Activated CD4-positive, alpha-beta T cell treated with anti-CD3 and anti-CD28 coated beads, Interleukin-2, amount 50 U/mL, for 1 hour (primary cell): ENCODE data around the gene CRADD.
"Not testable (repeated sequence)": the region's sequence is repeated elsewhere in the genome, so short reads cannot be mapped to it uniquely, and the experiment has no call there.

ENCODE experiments used
- DNase-seq: peaks from one replicate; pipeline ENCODE4 v3.0.0-alpha.2; 2020

Gene CRADD

DNA sequence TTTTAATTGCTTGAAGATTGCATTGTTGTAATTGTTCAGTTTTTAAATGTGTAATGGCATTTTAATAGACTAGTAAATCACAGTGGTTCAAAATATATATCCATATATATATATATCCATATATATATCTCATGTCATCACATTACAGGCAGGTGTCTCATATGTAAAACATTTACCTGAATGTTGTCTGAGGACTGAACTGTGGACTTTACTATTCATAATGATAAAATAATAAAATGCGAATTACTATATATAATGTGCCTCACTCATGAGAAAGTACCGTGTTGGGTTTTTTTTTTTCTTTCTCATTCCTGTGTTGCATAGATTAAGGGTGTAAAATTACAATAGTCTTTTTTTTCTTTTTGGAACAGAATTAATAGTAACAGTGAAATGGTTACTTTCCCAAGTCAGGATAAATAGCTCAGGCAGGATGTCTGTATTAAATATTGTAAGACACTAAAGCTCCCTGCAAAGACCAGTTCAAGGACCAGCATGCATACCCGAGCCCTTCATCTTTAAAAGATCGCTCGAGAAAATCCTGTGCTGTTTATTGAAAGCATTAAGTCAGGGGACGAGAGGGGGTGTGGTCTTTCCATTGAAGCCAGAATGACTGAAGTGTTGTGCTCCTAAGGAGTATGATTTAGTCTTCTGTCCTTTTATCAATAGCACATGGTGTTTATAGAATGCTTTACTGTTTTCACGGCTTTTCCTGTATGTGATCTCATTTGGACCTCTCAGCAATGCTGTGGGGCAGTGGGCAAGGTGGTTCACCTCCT is 173.5 kb downstream of the CRADD start:
- DNase-seq = no peak

DNA sequence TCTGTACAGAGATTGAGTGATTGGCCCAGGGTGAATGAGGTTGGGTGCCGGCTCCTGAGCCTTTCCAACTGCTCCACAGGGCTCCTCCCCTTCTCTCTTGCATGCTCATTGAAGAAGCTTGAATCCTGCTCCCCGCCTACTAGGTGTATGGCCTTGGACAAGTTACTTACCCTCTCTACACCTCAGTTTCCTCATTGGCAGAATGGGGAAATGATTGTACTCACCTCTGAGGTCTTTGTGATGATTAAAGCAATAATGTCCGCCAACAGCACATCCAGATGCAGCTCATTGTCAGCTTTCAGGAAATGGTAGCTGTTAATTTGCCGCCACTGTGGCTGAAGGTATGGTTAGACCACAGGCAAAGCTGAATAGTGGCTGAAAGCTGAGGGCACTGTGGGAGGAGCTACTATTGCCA is 174.1 kb downstream of the CRADD start:
- DNase-seq = no peak

DNA sequence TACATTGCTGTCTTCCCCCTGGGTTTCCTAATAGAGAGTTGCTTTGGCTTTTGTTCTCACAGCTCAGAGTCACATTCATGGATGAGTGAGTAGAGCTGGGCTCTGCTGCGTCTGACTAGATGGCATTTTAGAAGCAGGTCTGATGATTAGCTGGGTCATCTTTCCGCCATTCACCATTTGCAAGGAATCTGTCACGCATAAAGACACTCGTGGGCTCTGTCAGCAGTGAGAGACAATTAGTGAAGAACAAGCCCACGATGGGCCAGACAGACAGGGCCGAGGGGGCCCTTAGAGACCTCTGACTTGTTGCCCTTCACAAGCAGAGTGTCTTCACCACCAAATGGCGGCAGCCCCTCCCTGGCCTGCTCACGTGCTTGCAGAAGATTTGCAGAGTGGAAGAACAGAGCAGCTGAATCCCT is 175.0 kb downstream of the CRADD start:
- DNase-seq = no peak

DNA sequence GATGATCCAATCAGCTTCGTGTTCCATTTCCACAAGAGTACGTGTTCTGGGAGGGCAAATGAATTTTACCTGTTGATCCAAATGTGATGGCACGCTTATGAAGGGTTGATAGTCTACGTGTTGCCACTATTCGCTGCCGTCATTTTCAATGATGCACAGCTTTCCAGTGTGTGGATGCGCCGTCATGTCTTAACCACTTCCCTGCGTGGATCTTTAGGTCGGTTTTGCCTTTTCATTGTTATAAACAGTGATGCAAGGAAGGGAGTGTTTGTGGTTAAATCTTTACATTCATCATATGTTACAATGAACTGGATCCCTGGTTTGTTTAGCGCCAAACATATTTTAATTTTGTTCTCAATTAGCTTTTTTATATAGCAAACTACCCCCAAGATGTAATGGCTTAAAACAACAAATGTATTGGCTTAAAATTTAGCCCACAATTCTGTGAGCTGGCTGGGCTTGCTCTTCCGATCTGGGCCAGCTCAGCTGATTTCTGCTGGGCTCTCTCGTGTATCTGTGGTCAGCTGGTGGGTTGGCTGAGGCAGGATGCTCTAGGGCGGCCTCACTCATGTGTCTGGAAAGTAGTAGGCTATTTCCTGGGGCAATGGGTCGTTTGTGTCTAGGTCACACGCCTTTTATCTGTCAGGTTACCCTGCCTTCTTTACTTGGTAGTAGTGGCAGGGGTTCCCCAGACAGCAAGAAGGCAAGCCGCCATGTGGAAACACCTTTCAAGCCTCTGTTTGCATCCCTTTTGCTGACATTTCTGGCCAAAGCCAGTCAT is 176.7 kb downstream of the CRADD start:
- DNase-seq = no peak

DNA sequence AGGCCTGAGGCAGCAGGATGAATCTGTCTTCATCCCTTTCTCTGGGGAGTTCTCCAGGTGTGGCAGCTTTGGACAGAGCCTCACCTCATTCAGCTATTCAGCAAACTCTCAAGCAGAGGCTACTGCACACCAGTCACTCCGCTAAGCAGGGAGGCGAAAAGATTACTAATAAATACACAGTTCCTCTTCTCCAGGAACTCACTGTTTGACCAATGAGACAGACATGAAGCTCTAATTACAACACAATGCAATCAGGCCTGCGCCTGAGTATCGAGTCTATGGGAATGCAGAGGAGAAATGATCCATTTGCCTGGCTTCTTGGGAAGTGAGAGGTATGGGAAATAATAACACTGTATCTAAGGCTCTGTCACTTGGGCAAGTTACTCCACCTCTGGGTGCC is 178.1 kb downstream of the CRADD start:
- DNase-seq = no peak

DNA sequence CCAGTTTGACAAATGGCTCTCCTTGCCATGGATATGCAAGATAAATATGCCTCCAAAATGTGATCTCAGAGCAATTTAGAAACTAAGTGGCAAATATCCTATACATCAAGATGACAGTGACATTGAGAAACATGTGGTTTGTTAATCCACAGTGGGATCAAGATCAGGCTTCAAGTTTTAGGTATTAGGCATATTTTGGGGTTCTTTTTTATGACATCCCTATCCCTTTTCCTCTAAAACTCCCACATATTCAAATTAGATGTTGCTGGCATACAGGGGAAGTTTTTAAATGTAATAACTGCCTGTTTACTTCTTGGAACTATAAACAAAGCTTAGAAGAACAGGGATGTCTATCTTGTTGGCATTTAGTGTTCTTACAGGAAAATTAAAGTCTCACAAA is 179.4 kb downstream of the CRADD start:
- no peak for DNase-seq

DNA sequence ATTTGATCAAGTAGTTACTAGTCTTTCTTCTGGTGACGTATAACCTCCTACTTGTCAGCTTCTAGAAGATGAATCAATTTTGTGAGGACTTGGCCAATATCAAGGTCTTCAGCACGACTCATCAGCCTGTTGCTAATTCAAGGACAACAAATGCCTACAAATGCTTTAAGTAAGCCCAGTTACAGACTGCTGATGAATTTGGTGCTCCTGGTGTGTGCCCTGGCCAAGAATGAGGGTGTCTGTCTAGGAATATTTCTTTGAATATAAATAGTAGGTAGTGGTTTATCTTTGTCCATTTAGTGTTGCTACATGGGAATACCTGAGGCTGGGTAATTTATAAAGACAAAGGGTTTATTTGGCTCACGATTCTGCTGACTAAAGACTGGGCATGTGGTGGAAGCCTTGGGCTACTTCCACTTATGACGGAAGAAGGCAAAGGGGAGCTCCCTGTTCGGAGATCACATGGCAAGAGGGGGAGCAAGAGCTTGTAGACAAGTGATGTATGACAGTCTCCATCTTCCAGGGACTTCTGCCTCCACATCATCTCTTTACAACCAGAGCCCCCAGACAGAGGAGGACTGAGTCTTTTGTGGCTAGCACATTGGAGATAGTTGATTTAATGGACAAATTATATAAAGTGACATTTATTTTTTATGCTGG is 180.2 kb downstream of the CRADD start:
- no peak for DNase-seq

DNA sequence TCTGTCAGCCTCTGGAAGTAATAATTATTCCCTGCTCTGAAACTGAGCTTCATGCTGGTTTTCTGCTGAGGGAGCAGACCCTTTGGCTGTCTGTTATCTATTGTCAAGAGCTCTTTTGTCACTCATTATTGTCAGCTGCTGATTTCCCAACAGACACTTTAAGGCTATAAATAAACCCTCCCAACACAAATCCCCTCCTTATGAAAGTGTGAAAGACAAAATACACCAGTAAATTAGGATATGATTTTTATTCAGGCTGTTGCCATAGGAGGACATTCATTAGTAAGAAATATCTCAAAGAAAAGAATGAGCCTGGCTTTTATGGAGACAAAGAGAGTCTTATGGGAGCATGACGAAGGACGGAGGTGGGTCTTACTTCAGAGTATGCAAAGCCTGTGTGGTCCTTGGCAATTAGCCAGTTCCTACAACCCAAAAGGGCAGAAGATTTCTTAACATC is 180.8 kb downstream of the CRADD start:
- DNase-seq = no peak

DNA sequence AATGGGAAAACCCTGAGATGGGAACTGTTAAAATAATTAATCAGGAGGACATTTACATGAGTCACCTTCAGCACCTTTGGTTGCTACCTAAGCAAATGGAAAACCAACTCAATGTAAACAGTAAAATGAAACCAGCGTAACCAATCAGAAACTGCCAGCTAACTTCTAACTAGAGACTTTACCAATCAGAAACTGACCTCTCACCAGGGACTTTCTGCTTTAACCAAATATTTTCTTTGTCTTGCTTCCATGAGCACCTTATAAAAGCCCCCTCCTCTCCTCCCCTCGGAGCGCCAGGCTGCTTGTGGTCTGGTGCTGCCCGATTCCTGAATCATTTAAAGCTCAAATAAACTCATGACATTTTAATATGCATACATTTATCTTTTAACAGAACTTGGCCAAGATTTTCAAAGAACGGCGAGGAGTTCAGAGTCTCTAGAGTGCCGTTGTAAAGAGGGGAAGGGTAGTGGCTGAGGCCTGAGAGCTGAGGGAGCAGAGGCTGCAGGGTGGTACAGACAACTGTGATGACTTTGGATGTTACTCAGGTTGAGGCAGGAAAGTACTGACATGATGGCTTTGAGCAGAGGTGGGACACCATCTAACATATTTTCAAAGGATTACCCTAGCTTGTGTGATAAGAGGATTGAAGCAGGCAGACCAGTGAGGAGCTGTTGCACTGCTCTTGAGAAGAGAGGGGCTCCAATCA is 183.6 kb downstream of the CRADD start:
- no peak for DNase-seq

DNA sequence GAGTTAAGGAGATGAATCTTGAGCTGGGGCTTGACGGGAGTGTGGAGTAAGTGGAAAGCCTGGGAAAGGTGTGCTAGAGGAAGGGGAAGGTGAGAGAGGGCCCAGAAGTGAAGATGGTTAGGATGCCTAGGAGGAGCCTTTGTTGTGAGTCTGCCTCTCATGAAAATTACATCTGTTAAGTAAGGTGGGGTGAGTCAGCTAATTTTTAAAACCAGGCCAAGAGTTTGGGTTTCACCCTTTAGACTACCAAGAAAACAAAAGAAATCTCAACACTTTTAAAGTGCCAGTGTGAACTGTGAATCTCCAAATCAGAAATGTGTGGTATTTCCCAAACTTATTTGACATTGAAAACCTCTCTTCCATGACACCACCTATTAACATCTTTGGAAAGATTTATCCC is 185.2 kb downstream of the CRADD start:
- no peak for DNase-seq

DNA sequence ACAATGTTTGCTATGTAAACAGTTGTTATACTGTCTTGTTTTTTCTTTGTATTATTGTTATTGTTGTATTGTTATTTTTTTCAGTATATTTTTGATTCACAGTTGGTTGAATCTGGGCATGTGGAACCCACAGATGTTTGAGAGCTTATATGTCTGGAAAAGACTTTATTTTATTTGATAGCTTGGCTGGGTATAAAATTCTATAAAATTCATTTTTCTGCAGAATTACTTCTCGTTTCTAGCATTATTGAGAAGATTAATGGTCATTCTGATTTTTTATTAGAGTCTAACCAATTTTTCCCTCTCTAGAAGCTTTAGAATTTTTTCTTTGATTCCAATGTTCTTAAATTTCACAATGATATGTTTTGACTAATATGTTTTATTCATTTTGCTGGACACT is 188.6 kb downstream of the CRADD start:
- DNase-seq = no peak

DNA sequence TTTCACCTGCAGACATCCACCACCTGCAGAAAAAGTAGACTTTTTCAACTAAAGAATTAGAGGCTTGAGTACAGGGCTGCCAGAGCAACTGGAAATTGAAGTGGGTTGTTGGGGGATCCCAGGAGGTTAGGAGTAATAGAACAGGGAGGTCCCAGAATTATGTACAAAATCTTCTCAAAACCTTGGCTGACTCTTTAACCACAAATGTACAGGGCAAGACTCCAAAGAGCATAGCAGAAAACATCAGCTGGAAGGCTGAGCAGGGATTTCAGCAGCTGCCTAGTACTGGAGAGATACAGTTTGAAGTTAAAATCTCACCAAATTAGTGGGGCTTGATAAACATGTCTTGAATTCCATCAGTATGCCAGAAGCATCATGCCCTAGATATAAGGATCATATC is 191.6 kb downstream of the CRADD start:
- no peak for DNase-seq

DNA sequence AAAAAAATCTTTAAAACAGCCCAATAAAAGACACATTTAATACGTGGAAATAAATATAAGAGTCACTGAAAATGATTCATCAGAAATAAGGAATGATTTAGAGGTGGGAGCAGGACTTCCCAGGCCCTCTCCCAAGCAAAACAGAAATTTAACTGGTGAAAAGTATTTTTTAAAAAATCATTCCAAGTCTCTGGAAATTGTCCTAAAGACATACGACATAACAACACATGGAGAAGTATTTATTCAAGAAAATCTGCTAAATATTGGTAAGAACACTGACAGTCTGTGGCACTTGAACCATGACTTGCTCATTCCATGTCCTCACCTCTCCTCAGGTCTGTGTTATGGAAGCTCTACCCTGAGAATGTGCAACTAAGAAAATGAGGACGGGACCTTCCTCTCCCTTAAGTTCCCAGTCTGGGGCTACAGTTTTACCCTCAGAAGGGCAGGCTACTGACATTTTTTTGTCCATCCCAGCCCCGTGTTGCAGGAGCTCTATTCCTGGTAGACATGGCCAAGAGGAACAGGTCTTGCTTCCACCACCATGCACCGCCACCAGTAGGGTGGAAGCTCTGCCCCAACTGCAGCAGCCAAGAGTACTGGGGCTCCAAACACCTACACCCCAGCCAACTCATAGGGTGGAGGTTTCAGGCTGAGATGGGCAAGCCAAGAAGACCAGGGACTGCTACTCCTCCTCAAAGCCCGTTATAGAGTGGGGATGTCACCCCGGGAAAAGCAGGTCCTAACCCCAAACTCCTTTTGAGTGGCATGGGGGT is 193.0 kb downstream of the CRADD start:
- DNase-seq = no peak

DNA sequence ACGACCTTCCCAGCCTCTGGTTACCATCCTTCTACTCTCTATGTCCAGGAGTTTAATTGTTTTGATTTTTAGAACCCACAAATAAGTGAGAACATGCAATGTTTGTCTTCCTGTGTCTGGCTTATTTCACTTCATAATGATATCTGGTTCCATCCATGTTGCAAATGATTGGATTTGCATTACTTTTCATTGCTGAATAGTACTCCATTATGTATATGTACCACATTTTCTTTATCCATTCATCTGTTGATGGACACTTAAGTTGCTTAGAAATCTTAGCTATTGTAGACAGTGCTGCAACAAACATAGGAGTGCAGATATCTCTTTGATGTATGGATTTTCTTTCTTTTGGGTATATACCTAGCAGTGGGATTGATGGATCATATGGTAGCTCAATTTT is 194.4 kb downstream of the CRADD start:
- DNase-seq = not testable (repeated sequence)

DNA sequence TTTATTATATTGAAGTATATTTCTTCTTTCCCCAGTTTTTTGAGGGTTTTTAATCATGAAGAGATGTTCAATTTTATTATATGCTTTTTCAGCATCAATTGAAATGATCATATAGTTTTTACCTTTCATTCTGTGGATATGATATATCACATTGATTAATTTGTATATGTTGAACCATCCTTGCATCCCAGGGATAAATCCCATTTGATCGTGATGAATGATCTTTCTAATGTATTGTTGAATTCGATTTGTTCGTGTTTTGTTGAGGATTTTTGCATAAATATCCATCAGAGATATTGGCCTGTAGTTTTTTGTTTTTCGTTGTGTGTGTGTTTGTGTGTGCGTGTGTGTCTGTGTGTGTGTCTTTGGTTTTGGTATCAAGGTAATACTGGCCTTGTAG is 196.4 kb downstream of the CRADD start:
- no peak for DNase-seq

DNA sequence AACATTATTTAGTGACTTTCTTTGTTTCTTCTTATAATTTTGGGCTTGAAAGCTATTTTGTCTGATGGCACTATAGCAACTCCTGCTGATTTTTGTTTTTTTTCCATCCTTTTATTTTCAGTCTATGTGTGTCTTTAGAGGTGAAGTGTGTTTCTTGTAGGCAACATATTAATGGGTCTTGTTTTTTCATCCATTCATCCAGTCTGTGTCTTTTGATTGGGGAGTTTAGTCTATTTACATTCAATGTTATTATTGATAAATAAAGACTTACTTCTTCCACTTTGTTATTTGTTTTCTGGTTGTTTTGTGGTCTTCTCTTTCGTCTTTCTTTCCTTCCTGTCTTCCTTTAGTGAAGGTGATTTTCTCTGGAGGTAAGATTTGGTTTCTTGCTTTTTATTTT is 198.0 kb downstream of the CRADD start:
- DNase-seq = no peak

DNA sequence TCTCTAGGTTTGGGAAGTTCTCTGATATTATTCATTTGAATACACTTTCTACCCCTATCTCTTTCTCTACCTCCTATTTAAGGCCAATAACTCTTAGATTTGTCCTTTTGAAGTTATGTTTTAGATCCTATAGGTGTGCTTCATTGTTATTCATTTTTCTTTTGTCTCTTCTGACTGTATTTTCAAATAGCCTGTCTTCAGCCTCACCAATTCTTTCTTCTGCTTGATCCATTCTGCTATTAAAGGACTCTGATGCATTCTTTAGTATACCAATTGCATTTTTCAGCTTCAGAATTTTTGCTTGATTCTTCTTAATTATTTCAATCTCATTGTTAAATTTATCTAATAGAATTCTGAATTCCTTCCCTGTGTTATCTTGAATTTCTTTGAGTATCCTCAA is 199.2 kb downstream of the CRADD start:
- no peak for DNase-seq

DNA sequence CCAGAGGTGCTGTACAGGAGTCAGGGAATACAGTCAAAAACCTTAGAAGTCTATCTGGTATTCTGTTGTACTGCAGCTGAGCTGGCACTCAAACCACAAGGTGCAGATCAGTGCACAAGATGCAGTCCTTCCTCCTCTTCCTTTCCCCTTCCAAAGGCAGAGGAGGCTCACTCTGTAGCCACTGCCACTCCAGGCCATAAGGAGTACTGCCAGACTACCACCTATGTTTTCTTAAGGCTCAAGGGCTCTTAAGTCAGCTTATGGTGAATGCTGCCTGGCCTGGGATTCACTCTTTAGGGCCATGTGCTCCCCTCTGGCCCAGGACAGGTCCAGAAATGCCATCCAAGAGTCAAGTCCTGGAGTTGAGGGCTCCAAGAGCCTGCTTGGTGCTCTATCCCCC is 200.3 kb downstream of the CRADD start:
- no peak for DNase-seq

DNA sequence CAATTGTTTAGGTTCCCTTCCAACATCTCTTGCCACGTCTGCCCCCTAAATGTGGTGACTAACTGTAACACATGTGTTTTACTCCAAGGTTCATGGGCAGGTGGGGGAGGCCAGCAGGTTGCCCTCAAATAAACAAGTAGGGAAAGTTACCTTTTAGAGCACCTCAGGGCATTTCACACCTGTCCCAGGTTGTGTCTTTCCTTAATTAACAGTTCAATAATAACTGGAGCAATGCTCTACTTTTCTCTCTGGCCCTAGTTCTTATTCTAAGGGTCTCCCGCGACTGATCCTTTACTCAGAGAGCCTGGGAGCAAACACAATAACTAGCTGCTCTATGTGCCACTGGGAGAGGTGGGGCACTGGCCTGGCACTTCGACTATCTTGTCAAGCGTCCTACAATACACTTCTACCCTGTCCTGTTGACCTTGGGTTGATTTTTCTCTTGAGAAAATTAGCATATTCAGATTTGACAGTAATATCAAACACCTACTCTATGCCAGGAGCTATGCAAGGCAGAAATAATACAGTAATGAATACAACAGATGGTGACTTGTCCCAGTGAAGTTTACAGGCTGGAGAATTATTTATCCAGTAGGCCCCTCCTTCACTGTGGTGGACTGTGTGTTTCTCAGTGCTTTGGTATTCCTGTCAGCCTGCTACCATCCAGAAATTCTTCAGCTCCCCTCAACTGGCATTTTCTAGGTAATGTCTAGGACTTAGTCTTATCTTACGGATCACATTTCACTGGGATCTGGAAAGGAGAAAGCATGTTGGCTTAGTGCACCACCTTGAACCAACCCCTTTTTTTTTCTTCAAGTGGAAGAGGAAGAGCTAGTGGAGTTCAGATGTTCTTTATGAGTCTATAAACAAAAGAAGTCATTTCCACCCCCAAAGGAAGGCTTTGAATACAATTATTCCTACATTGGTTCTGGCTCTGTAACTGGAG is 202.6 kb downstream of the CRADD start:
- no peak for DNase-seq

DNA sequence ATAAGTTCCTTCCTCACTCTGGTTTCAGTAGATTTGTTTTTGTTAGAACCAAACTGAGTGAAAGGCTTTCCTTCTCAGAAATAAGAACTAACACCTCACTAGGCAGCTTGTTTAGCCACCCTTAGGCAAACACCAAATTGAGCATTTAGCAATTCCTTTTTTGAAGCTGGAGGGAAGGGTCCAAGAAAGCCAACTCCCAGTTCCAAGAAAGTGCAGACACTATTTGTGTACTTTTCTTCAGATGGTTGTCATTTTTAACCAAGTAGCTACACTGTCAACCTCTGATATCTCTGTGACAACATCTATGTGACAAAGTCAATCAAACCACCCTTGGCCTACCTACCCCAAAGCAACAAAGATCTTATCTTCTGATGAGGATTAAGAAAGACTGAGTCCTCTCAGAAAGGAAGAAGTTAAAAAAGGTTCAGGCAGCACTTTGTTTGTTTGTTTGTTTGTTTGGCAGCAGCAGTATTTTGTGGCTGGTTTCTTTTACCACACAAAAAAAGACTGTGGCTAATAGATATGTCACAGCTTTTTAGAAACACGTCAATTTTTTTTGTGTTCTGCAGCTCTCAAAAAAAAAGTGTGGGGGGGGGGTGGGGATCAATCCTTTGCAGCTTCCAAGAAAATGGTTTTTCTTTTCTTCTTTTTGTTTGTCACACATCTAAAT is 203.8 kb downstream of the CRADD start:
- no peak for DNase-seq

DNA sequence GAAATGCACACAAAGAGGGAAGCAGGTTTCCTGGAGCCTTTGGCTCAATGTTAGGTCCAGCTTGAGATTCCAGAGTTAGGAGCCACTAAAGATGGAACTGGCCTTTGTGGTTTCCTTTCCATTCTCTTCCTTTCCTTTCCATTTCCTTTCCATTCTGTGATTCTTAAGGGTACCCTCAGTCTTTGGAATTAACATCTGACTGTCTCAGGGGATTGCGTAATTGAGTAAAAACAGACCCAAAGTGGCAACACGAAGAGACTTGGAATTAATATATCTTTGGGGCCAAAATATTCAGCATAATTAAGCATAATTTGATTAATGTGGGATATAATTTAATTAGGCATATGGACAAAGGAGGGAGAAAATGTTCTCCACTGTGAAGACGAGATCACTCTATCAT is 205.6 kb downstream of the CRADD start:
- no peak for DNase-seq
